ENCODE data around the gene MAP4K4.

Gene MAP4K4

DNA sequence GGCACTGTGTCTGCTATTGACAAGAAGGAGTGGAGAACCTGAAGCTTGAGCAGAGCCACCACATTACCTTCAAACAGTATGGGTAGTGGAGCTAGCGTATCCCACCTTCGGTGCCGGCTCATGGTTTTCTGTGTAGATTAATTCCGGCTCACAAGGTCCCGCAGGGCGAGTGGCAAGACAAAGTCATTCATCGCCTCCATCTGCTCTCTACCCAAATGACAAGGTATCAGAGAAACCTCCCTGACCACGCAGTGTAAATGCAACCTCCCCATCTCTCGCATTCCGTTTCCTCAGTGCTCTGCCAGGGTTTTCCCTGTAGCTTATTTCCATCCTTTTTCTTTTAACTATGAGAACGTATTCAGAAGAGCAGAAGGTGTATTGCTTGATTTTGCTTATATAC, 79.8 kb downstream of the MAP4K4 start:
- DNase-seq: no peak
- Histone ChIP-seq H3K27ac (no peak overlapping the region), H3K36me3 (no peaks in the 10 kb centered on the region), H3K9me3 (no peaks in the 10 kb centered on the region), H3K4me1 (peaks cover 0 to 81% (median 23%) of the 10 kb centered on the region in 4 donors), H3K27me3 (no peaks in the 10 kb centered on the region), H3K4me3 (no peak overlapping the region)
- TF ChIP-seq, protein P1, sequence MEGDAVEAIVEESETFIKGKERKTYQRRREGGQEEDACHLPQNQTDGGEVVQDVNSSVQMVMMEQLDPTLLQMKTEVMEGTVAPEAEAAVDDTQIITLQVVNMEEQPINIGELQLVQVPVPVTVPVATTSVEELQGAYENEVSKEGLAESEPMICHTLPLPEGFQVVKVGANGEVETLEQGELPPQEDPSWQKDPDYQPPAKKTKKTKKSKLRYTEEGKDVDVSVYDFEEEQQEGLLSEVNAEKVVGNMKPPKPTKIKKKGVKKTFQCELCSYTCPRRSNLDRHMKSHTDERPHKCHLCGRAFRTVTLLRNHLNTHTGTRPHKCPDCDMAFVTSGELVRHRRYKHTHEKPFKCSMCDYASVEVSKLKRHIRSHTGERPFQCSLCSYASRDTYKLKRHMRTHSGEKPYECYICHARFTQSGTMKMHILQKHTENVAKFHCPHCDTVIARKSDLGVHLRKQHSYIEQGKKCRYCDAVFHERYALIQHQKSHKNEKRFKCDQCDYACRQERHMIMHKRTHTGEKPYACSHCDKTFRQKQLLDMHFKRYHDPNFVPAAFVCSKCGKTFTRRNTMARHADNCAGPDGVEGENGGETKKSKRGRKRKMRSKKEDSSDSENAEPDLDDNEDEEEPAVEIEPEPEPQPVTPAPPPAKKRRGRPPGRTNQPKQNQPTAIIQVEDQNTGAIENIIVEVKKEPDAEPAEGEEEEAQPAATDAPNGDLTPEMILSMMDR (IDR thresholded peaks at IDR 0.05): no peak
- intact Hi-C loops (cut with DNase I; ENCODE audit: low total_unique reads): no loop called here

DNA sequence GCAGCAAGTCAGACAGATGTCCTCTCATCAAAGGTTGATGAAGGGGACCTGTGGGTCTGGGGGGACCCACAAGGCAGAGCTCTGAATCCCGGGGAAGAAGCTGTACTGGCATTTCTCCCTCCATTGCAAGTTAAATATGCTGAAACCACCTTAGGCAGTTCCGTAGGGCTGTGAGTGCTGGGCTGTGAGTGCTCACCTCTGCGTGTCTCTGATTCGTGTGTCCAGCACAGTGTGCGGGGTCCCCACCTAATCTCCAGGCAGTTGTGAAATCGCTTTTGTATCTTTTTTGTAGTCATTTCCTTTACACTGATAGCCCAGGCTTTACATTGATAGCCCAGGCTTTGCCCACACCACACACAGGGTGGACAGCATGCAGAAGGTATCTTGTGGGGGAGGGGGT, 80.6 kb downstream of the MAP4K4 start:
- H3K4me3 ChIP-seq: no peak overlapping the region
- intact Hi-C loops (cut with DNase I; ENCODE audit: low total_unique reads): no loop called here
- no peak for DNase-seq
- no peaks in the 10 kb centered on the region for H3K36me3 ChIP-seq
- no peak overlapping the region for H3K27ac ChIP-seq
- H3K4me1 ChIP-seq: peaks cover 0 to 81% (median 21%) of the 10 kb centered on the region in 4 donors
- TF ChIP-seq, protein P1 (IDR thresholded peaks at IDR 0.05): no peak
- H3K9me3 ChIP-seq: no peaks in the 10 kb centered on the region
- H3K27me3 ChIP-seq: no peaks in the 10 kb centered on the region

DNA sequence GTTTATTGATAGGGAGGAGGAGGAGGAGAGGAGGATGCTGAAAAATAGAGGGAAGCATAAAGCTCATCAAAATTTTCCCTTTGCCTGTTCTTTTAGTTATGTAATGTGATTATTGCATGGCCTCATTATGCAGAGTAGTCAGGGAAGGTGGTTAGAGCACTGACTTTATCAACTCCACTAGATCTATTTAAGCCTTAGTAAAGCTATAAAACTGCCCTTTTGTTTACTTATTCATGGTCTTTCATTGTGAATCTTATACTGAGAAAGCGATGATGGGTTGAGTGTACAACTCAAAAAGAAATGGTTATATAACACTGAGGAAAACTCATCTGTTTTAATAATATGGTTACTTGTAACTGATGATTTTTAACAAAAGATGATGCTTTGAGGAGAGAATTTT, 81.7 kb downstream of the MAP4K4 start:
- no peaks in the 10 kb centered on the region for H3K27me3 ChIP-seq
- TF ChIP-seq, protein P1 (IDR thresholded peaks at IDR 0.05): no peak
- H3K27ac ChIP-seq: no peak overlapping the region
- peaks cover 0 to 78% (median 21%) of the 10 kb centered on the region in 4 donors for H3K4me1 ChIP-seq
- intact Hi-C loops (cut with DNase I; ENCODE audit: low total_unique reads): no loop called here
- no peak for DNase-seq
- H3K36me3 ChIP-seq: no peaks in the 10 kb centered on the region
- no peak overlapping the region for H3K4me3 ChIP-seq
- H3K9me3 ChIP-seq: no peaks in the 10 kb centered on the region

DNA sequence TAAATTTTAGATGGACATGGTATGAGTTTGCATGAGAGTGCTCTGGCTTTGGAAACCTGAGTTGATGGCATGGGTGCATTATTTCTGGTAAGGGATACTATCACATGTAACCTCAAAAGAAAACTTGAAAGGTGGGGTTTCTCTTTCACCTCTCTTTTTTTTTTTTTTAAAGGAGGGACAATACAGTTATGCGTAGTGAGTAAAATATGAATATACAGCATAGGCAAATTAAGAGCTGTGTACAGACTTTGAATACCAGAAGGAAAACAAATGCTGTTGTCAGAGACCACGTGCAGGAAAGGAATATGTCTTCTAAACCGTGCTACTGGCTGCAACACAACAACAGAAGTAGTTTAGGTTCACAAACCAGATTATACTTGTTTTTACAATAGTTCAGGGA, 82.1 kb downstream of the MAP4K4 start:
- TF ChIP-seq, protein P1 (IDR thresholded peaks at IDR 0.05): no peak
- H3K4me3 ChIP-seq: no peak overlapping the region
- no peak for DNase-seq
- intact Hi-C loops (cut with DNase I; ENCODE audit: low total_unique reads): no loop called here
- no peaks in the 10 kb centered on the region for H3K9me3 ChIP-seq
- H3K27me3 ChIP-seq: no peaks in the 10 kb centered on the region
- no peaks in the 10 kb centered on the region for H3K36me3 ChIP-seq
- no peak overlapping the region for H3K27ac ChIP-seq
- H3K4me1 ChIP-seq: peaks cover 0 to 78% (median 21%) of the 10 kb centered on the region in 4 donors

DNA sequence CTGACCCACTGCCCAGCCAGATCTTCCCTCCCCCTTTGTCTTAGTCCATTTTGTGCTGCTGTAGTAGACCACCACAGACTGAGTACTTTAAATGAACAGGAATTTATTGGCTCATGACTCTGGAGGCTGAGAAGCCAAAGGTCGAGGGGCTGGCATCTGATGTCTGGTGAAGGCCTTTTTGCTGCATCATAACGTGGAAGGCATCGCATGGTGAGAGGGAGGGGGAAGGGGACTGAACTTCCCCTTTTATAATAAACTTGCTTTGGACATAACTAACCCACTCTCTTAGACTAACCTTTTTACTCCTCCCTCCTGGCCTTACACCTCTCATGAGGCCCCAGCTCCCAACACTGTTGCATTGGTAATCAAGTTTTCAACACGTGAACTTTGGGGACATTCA, 83.8 kb downstream of the MAP4K4 start:
- H3K4me3 ChIP-seq: no peak overlapping the region
- DNase-seq: no peak
- TF ChIP-seq, protein P1 (IDR thresholded peaks at IDR 0.05): no peak
- H3K36me3 ChIP-seq: no peaks in the 10 kb centered on the region
- H3K4me1 ChIP-seq: peaks cover 0 to 69% (median 16%) of the 10 kb centered on the region in 4 donors
- H3K27ac ChIP-seq: no peak overlapping the region
- intact Hi-C loops (cut with DNase I; ENCODE audit: low total_unique reads): no loop called here
- H3K9me3 ChIP-seq: no peaks in the 10 kb centered on the region
- no peaks in the 10 kb centered on the region for H3K27me3 ChIP-seq
